Measurements from ENCODE around the gene HP. TPM values are rescaled to one million over a fixed set of nuclear protein-coding genes. Genes with fewer than 3 reads are reported as not detected.

Gene HP
- total and polyA plus RNA-seq, 2 of the 13 experiments (the other 11 are each of a cell fraction or from before 2014, with no cell fraction given): 387 to 524 TPM

- TF ChIP-seq ZNF142 (CRISPR knock-in tag; IDR thresholded peaks at IDR 0.05) (no peak), ZNF292 (CRISPR knock-in tag; IDR thresholded peaks at IDR 0.05; ENCODE audit: borderline replicate concordance, low read depth) (peak; percentile 53; the same call in 1 of the 2 replicates), FUBP1 (CRISPR knock-in tag; IDR thresholded peaks at IDR 0.05; ENCODE audit: borderline replicate concordance) (no peak), SOX13 (IDR thresholded peaks at IDR 0.05) (no peak), SOX13 (CRISPR knock-in tag; conservative IDR thresholded peaks at IDR 0.05 in 1 of 2, IDR thresholded peaks at IDR 0.05 in 1 of 2) (peak in 1 of 2 experiments; percentile 43; a peak in 1 of 4 replicates), HOXA5 (CRISPR knock-in tag; IDR thresholded peaks at IDR 0.05) (0 out of 2 replicates have a peak, but pooled peaks have one; percentile 27), KDM1A (CRISPR knock-in tag; IDR thresholded peaks at IDR 0.05) (peak; percentile 20; the same call in 1 of the 2 replicates), SMC3 (IDR thresholded peaks at IDR 0.05; ENCODE audit: low read length) (peak; percentile 19; the same call in 1 of the 2 replicates), ZBTB7A (CRISPR knock-in tag; IDR thresholded peaks at IDR 0.05) (no peak), ZBTB25 (CRISPR knock-in tag; IDR thresholded peaks at IDR 0.05) (0 out of 2 replicates have a peak, but pooled peaks have one; percentile 20), POGZ (CRISPR knock-in tag; IDR thresholded peaks at IDR 0.05) (0 out of 2 replicates have a peak, but pooled peaks have one; percentile 47), ZNF503 (CRISPR knock-in tag; IDR thresholded peaks at IDR 0.05) (no peak), PHB2 (IDR thresholded peaks at IDR 0.05; ENCODE audit: partially characterized antibody) (no peak), SAP130 (CRISPR knock-in tag; IDR thresholded peaks at IDR 0.05; ENCODE audit: low read depth) (0 out of 2 replicates have a peak, but pooled peaks have one; percentile 27), EZH2 (conservative IDR thresholded peaks at IDR 0.05; ENCODE audit: low read depth, low read length) (no peak), MAX (IDR thresholded peaks at IDR 0.05) (peak; percentile 50), ZFP90 (CRISPR knock-in tag; IDR thresholded peaks at IDR 0.05; ENCODE audit: borderline replicate concordance) (peak; percentile 34; the same call in 1 of the 2 replicates), ZBTB7B (CRISPR knock-in tag; IDR thresholded peaks at IDR 0.05) (0 out of 2 replicates have a peak, but pooled peaks have one; percentile 22), YY1 (IDR thresholded peaks at IDR 0.05; ENCODE audit: insufficient read depth, insufficient replicate concordance, low read depth, low read length) (peak; percentile 45)
Observed at GRCh38 chr16:72023962-72024361, 30.3 kb upstream of the HP start (continued).

All from HepG2 (cell line).